ENCODE results near the gene PTPRN2.

PTPRN2 gene

DNA sequence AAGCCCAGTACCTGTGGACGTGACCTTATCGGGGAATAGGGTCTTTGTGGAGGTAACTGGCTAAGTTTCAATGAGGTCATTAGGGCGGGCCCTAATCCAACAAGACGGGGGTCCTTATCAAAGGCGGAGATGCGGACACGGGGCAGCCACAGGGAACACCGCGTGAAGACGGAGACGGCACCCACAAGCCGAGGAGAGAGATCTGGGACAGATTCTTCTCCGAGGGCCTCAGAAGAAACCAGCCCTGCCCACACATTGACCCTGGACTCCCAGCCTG, 733.9 kb downstream of the PTPRN2 start:
- TF ChIP-seq, protein P1, sequence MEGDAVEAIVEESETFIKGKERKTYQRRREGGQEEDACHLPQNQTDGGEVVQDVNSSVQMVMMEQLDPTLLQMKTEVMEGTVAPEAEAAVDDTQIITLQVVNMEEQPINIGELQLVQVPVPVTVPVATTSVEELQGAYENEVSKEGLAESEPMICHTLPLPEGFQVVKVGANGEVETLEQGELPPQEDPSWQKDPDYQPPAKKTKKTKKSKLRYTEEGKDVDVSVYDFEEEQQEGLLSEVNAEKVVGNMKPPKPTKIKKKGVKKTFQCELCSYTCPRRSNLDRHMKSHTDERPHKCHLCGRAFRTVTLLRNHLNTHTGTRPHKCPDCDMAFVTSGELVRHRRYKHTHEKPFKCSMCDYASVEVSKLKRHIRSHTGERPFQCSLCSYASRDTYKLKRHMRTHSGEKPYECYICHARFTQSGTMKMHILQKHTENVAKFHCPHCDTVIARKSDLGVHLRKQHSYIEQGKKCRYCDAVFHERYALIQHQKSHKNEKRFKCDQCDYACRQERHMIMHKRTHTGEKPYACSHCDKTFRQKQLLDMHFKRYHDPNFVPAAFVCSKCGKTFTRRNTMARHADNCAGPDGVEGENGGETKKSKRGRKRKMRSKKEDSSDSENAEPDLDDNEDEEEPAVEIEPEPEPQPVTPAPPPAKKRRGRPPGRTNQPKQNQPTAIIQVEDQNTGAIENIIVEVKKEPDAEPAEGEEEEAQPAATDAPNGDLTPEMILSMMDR (IDR thresholded peaks at IDR 0.05; ENCODE audit: extremely low read depth, insufficient read depth, missing control alignments) = no peak
- no peak for DNase-seq (ENCODE audit: low spot score)
- in situ Hi-C loops (cut with MboI; ENCODE audit: low pct_unique_long_range_greater_than_20kb, low sequenced_read_pairs, unreplicated experiment) = no loop called here

DNA sequence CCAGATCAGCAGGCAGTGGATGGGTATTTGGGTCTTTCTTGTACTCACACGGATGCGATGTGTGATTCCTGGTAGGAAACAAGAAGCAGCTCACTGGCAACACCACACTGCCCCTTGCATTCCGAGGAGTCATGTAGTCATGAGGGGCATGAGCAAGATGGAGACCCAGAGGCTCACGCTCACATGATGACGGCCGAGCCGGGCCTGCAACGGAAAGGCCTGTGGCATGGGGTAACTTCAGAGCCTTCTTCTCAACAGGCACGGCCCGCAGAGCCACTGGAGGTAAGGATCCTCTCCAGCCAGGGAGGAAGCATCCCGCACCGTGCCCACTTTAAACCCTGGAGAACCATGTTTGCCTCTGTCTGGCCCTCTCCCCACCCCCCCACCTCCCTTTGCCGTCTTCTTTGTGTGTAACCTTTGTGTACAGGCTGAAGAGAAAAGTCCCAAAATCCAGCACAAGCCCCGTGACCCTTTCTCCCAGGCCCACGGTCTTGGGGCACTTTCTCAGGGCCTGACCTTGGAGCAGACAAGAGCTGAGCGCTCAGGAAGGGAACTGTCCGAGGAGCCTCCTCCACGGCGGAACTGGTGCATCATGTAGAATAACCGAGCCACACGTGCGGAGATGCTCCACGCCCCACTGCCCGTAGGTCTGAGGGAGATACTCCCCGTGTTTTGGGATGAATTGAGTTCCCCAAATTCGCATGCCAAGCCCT, 734.4 kb downstream of the PTPRN2 start:
- TF ChIP-seq, protein P1 (IDR thresholded peaks at IDR 0.05; ENCODE audit: extremely low read depth, insufficient read depth, missing control alignments) = no peak
- in situ Hi-C loops (cut with MboI; ENCODE audit: low pct_unique_long_range_greater_than_20kb, low sequenced_read_pairs, unreplicated experiment) = no loop called here
- no peak for DNase-seq (ENCODE audit: low spot score)

DNA sequence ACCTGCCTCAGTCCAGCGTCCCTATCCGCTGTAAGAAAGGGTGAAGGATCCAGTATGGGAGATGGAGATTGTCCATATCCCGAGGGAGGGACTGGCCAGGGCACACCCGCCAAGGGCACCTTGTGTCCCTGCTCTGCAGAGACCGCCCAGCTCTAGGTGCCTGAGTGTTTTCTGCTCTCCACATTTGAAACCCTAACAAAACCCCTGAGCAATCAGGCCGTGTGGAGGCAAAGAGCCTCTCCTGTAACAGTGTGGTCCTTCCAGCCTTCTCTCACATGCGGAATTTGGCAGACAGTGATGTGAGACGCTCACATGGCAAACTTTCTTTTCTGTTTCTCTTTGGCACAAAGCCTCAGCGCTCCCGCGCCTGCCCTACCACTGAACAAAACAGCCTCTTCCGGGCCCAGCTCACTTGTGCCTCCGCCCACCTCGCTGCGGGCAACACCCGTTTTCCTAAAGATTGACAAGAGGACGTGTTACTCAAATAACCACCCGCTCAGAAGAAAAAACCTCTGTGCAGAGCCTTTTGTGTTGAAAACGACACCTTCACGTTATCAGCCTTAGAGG, 736.0 kb downstream of the PTPRN2 start:
- TF ChIP-seq, protein P1 (IDR thresholded peaks at IDR 0.05; ENCODE audit: extremely low read depth, insufficient read depth, missing control alignments) = no peak
- DNase-seq (ENCODE audit: low spot score) = no peak
- in situ Hi-C loops (cut with MboI; ENCODE audit: low pct_unique_long_range_greater_than_20kb, low sequenced_read_pairs, unreplicated experiment) = no loop called here

DNA sequence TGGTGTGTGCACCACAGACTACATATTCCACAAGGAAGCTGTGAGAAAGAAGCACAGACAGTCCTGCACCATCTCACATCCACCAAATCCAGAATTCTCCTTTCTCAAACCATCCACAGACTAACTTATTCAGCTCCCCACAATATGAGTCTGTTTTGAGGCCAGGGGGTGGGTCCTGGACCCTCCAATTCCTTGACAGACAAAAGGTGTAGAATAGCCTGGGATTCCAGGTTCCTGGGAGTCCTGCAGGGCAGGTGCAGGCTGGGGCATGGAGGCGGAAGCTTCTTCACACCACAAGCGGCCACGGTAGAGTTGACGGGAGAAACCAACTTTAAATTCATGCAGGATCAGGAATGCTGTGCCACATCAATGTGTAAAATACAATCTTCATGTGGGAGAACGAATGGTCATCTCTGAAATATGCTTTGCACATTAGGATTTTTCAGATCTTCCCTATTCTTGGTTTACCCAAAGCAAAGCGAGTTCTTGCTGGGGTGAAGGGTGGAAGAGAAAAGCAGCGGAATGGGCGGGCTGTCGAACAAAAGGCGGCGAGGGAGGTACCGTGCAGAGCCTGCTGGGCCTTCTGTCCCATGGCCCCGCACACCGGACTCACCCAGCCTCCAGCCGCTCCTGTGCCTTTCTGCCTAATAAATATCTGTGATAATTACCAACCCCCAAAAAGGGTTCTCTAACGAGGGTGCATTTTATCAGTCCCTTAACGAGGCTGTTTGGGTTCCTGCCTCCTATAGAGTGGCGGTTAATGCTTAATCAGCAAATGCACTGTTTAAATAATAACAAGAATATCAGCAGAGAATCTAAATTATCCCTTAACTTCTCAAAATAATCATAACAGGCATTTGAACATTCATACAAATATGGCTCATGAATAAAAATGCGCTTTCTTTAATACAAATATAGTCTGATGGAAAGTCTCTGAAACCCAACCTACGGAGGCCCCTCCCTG, 736.9 kb downstream of the PTPRN2 start:
- DNase-seq (ENCODE audit: low spot score) = no peak
- TF ChIP-seq, protein P1 (IDR thresholded peaks at IDR 0.05; ENCODE audit: extremely low read depth, insufficient read depth, missing control alignments) = no peak
- in situ Hi-C loops (cut with MboI; ENCODE audit: low pct_unique_long_range_greater_than_20kb, low sequenced_read_pairs, unreplicated experiment) = no loop called here

DNA sequence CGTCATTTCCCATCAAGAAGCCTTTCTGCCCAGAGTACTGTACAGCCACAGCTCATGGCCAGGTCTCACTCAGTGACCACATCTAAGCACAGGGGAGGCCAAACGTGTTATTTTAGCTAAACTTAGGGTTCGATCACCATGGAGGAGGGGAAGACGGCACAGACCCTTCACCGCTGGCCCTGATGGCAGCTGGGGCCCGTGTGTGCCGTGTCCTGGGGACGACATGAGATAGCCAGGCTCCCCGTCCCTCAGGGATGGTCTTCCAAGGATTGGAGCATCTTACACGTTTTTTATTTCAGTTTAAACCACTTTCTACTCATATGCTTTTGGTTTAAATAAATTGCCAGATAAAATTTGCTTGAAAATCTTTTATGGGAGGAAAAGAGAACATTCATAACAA, 737.9 kb downstream of the PTPRN2 start:
- no peak for DNase-seq (ENCODE audit: low spot score)
- in situ Hi-C loops (cut with MboI; ENCODE audit: low pct_unique_long_range_greater_than_20kb, low sequenced_read_pairs, unreplicated experiment) = no loop called here
- TF ChIP-seq, protein P1 (IDR thresholded peaks at IDR 0.05; ENCODE audit: extremely low read depth, insufficient read depth, missing control alignments) = no peak

DNA sequence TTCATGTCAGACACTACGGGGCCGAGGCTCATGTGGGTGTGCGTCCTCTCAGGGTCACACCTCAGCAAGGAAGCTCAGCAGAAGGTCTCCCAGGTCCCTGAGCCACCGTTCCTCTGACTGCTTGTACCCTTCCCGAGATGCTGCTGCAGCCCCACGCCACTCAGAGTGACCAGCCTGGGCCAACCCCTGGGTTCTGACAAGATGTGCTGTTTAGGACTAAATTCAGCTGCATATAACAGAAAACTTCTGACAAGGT, 738.4 kb downstream of the PTPRN2 start:
- TF ChIP-seq, protein P1 (IDR thresholded peaks at IDR 0.05; ENCODE audit: extremely low read depth, insufficient read depth, missing control alignments) = no peak
- in situ Hi-C loops (cut with MboI; ENCODE audit: low pct_unique_long_range_greater_than_20kb, low sequenced_read_pairs, unreplicated experiment) = no loop called here
- no peak for DNase-seq (ENCODE audit: low spot score)
